Measurements from ENCODE around the gene DNAH1. TPM values are rescaled to one million over a fixed set of nuclear protein-coding genes. Genes with fewer than 3 reads are reported as not detected.

Gene DNAH1
- total RNA-seq, 1 donor from 2014 or later, result 3.3 TPM

GRCh38 chr3:52290596-52291507, 25.3 kb upstream of the DNAH1 start:
- DNase-seq (ENCODE audit: low spot score), result no peak
- Mint-ChIP-seq H3K4me3 (ENCODE audit: unreplicated experiment) (no peak overlapping the region), H3K27me3 (ENCODE audit: unreplicated experiment) (peaks cover 8% of the 10 kb centered on the region), H3K4me1 (ENCODE audit: unreplicated experiment) (peaks cover 16% of the 10 kb centered on the region), H3K27ac (ENCODE audit: unreplicated experiment) (no peak overlapping the region), H3K36me3 (ENCODE audit: low read depth, unreplicated experiment) (peaks cover 5% of the 10 kb centered on the region), H3K9me3 (ENCODE audit: unreplicated experiment) (no peaks in the 10 kb centered on the region)
- no peak for TF ChIP-seq CTCF (IDR thresholded peaks at IDR 0.05; ENCODE audit: unreplicated experiment)

GRCh38 chr3:52291508-52292181, 24.5 kb upstream of the DNAH1 start:
- Mint-ChIP-seq H3K27me3 (ENCODE audit: unreplicated experiment) (peaks cover 8% of the 10 kb centered on the region), H3K4me1 (ENCODE audit: unreplicated experiment) (peaks cover 15% of the 10 kb centered on the region), H3K27ac (ENCODE audit: unreplicated experiment) (no peak overlapping the region), H3K4me3 (ENCODE audit: unreplicated experiment) (no peak overlapping the region), H3K36me3 (ENCODE audit: low read depth, unreplicated experiment) (peaks cover 8% of the 10 kb centered on the region), H3K9me3 (ENCODE audit: unreplicated experiment) (no peaks in the 10 kb centered on the region)
- TF ChIP-seq CTCF (IDR thresholded peaks at IDR 0.05; ENCODE audit: unreplicated experiment), result peak; percentile 32
- DNase-seq (ENCODE audit: low spot score), result peak; percentile 56

- no peak overlapping the region for H3K4me3 Mint-ChIP-seq (ENCODE audit: unreplicated experiment)
- peaks cover 8% of the 10 kb centered on the region for H3K27me3 Mint-ChIP-seq (ENCODE audit: unreplicated experiment)
- H3K9me3 Mint-ChIP-seq (ENCODE audit: unreplicated experiment), result no peaks in the 10 kb centered on the region
- DNase-seq (ENCODE audit: low spot score), result no peak
- peaks cover 10% of the 10 kb centered on the region for H3K4me1 Mint-ChIP-seq (ENCODE audit: unreplicated experiment)
- no peak for TF ChIP-seq CTCF (IDR thresholded peaks at IDR 0.05; ENCODE audit: unreplicated experiment)
- no peak overlapping the region for H3K27ac Mint-ChIP-seq (ENCODE audit: unreplicated experiment)
- peaks cover 4% of the 10 kb centered on the region for H3K36me3 Mint-ChIP-seq (ENCODE audit: low read depth, unreplicated experiment)
Measured at GRCh38 chr3:52292247-52293065, 23.7 kb upstream of the DNAH1 start.

- no peak for DNase-seq (ENCODE audit: low spot score)
- Mint-ChIP-seq H3K4me1 (ENCODE audit: unreplicated experiment) (peaks cover 7% of the 10 kb centered on the region), H3K27ac (ENCODE audit: unreplicated experiment) (no peak overlapping the region), H3K9me3 (ENCODE audit: unreplicated experiment) (no peaks in the 10 kb centered on the region), H3K27me3 (ENCODE audit: unreplicated experiment) (peaks cover 10% of the 10 kb centered on the region), H3K36me3 (ENCODE audit: low read depth, unreplicated experiment) (peaks cover 8% of the 10 kb centered on the region), H3K4me3 (ENCODE audit: unreplicated experiment) (no peak overlapping the region)
- TF ChIP-seq CTCF (IDR thresholded peaks at IDR 0.05; ENCODE audit: unreplicated experiment), result no peak
Measured at GRCh38 chr3:52293491-52294319, 22.4 kb upstream of the DNAH1 start.

Data from endothelial cell (in vitro differentiated cells).